Heart left ventricle (tissue), 13 donors: ENCODE data around the gene SCLT1.

Experiments used
- POLR2A ChIP-seq, 2 donors: fragments of 450-650 bp; IDR thresholded peaks; one replicate each; pipeline ENCODE4 v1.6.1; 2017; ENCODE audit warnings: antibody characterized with exemption in 2 of 2, mild to moderate bottlenecking in 2 of 2, moderate library complexity in 2 of 2
- TF ChIP-seq, protein P1 (sequence below), 12 donors: fragments of 200-600 bp; sonication (generic) in 4 of 12; IDR thresholded peaks; one replicate each; pipeline versions ENCODE4 v1.5.0 to v1.8.0; 2018 to 2022; ENCODE audit warnings: antibody characterized with exemption in 12 of 12, mild to moderate bottlenecking in 5 of 12
- donor health status: ischemic (EF 13 %, LVEDD 7.1; RV severe dilation, severe dysfunction).
- donor health status: DM: no; HTN: yes; CAD: no.
- donor health status: DM: no; HTN: no; CAD: no.
- donor health status: ischemic (EF 25% LVEDD 6.9; RV normal size, moderate dysfunction).
- donor health status: ischemic (EF 25% LVEDD 5.7; RV mildly dilated, moderate dysfunction).
- donor health status: ischemic (EF 35%, LVEDD 5.7; RV mildly dilated, moderate dysfunction).
- donor health status: nonischemic (EF 11% LVEDD 7.7; RV severe dilation, severe dysfunction).
- donor health status: DM: yes; HTN: yes; CAD: no.
- donor health status: PGD.
- donor health status: ischemic (EF 29% LVEDD 5.4; RV normal size, mild dysfunction).
- donor health status: nonischemic (EF 23%, LVEDD 6.1; RV moderate dilation, normal function).

DNA sequence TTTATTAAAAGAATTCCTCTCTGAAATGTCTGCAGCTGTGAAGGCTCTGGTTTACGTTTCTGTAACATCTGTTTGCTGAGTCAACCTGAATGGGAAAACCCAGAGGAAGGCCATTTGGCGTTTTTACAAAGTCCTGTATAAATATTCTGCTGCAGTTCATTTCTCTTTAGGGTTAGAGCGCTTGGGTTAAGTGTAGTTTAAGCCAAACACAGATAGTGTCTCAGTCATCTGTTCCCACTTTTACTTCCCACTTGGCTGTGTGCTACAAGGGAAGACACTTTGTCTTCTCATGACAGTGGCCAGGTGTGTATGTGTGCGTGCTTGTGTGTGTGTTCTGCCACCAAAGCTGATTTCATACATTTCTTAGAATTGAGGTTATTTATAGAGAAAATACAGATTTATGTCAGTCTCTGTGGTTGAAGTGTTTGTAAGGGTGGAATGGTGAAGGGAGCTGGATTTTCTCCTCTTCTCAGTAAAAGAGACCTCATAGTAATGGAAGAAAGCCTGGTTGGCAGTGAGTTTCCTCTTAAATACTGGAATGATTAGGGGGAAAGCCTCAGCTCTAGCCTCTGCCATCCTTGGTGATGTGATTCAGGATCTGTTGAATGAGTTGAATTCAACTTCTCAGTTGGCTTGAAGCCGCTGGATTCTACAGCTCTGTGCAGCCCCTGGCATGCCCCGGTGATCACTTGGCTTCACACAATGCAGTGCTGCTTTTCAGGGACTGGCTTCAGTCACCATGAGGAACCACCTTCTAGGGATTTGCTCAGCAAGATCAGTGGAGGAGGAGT is 233.3 kb downstream of the SCLT1 start:
- TF ChIP-seq, protein P1, sequence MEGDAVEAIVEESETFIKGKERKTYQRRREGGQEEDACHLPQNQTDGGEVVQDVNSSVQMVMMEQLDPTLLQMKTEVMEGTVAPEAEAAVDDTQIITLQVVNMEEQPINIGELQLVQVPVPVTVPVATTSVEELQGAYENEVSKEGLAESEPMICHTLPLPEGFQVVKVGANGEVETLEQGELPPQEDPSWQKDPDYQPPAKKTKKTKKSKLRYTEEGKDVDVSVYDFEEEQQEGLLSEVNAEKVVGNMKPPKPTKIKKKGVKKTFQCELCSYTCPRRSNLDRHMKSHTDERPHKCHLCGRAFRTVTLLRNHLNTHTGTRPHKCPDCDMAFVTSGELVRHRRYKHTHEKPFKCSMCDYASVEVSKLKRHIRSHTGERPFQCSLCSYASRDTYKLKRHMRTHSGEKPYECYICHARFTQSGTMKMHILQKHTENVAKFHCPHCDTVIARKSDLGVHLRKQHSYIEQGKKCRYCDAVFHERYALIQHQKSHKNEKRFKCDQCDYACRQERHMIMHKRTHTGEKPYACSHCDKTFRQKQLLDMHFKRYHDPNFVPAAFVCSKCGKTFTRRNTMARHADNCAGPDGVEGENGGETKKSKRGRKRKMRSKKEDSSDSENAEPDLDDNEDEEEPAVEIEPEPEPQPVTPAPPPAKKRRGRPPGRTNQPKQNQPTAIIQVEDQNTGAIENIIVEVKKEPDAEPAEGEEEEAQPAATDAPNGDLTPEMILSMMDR (IDR thresholded peaks at IDR 0.05), result no peak
- no peak for TF ChIP-seq POLR2A (IDR thresholded peaks at IDR 0.05)
